H4 (cell line): Measurements from ENCODE around the gene TSPAN11. TPM values are rescaled to one million over a fixed set of nuclear protein-coding genes. Genes with fewer than 3 reads are reported as not detected.
"Not testable (repeated sequence)": the region's sequence is repeated elsewhere in the genome, so short reads cannot be mapped to it uniquely, and the experiment has no call there.

ENCODE experiments used
- DNase-seq: peaks from one replicate; pipeline ENCODE4 v3.0.0-alpha.2; 2015; ENCODE audit warnings: low spot score
- total RNA-seq: library from RNA; depleted of rRNA; stranded (reverse); fragments of >200 nt; shearing (Covaris generic); gene quantifications from 2 replicates; pipeline ENCODE4 v1.2.3, GENCODE V29; 2014

The TSPAN11 gene
- total RNA-seq, 1 experiment from 2014 or later: 0.70 TPM

GRCh38 chr12:31019561-31019960 is 93.0 kb downstream of the TSPAN11 start:
- no peak for DNase-seq

GRCh38 chr12:31019976-31020375 is 93.4 kb downstream of the TSPAN11 start:
- DNase-seq: no peak

DNA sequence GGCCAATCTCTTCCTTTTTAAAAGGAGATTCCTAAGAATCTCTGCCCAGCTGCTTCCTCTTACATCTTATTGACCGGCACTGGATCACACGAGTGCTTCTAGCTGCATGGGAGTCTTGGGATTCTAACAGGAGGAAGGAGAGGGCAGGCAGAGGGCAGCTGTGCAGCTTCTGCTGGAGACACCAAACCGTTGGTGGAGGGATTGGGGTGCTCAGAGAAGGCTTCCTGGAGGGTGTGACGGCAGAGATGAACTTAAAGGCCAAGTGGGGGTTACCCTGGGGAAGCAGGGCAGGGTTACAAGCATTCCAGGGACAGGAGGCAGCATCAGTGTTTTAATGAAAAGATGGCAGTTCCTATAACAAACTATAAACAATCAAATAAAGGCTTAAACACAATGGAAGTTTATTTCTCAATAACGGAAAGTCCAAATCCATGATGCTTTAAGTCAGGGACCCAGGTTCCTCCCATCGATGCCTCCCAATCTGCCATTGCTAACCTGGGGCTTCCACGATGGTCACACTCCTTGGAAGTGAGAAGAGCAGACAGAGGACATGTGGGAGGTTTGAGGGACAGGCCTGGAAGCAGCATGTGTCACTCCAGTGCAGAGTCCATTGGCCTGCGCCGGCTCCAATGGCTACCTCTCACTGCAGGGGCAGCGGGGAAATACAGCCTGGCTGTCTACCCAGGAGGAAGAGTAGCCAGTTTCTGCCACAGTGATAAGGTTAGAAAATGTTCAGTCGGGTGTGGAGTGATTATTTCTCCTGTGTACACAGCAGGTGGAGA is 94.0 kb downstream of the TSPAN11 start:
- DNase-seq: no peak

GRCh38 chr12:31021181-31021580 is 94.6 kb downstream of the TSPAN11 start:
- DNase-seq: no peak

DNA sequence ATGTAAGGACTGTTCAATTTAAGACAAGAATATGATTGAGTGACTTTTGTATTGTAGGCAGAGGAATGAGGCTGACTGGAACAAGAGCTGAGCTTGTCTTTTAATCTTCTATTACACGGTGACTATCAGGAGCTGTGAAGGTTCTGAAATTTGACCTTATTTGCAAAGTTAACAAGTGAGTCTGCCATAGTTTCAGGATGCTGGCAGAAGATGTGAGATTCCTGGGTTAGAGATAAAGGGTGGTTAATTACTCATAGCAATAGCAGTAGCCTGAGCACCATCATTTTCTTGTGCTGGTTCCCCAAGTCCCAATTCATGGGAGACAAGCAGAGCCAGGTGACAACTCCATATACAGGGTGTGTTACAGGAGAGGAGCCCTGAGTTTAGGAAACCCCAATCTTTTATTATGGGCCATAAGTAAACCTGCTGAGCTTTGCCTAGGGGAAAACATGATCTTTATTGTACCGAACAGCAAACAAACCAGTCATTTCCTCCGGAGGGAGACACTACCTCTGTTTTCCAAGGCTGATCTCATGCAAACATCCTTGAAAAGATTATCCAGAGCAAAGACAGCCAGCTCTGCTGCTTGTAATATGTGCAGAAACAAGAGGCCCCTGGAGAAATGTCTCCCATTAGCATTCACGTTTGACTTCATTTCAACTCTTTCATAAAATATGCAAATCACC is 95.4 kb downstream of the TSPAN11 start:
- DNase-seq: no peak

DNA sequence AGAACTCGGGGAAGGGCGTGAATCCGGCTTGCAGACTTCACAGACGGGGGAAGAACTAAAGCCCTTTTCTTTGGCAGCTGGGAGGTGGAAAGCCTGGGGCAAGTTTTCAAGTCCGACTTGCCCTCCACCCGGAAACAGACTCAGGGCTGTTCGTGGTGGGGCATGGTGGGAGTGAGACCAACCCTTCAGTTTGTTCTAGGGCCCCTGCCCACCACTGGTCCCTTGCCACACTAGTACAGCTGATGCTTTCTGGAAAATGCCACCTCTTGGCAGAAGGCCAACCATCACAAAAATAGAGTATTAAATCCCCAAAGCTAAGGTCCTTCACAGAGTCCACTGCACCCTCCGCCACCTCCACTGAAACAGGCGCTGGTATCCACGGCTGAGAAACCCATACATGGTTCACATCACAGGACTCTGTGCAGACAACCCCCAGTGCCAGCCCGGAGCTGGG is 96.8 kb downstream of the TSPAN11 start:
- no peak for DNase-seq

- no peak for DNase-seq
Observed at GRCh38 chr12:31026202-31026601, 99.7 kb downstream of the TSPAN11 start.

GRCh38 chr12:31027006-31027405 is 100.5 kb downstream of the TSPAN11 start:
- not testable (repeated sequence) for DNase-seq

DNA sequence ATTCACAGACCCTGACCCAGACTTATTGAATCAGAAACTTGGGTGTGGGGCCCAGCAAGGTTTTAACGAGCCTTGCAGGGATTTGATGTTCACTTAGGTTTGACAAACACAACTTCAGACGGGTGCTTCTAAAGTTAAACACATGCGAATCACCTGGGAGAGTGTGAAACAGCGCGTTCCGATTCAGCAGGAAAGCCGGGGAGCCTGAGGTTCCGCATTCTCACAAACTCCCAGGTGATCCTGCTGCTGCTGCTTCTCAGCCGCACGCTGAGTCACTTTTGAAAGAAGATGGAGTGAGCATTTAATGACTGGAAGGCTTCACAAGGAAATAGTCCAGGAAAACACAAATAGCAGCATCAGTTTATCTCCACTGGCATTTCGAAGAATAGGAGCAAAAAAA is 102.9 kb downstream of the TSPAN11 start:
- DNase-seq: no peak

- DNase-seq: no peak
Observed at GRCh38 chr12:31029916-31030562, 103.5 kb downstream of the TSPAN11 start.

GRCh38 chr12:31031951-31032335 is 105.4 kb downstream of the TSPAN11 start:
- no peak for DNase-seq

- no peak for DNase-seq
Observed at GRCh38 chr12:31033146-31033545, 106.6 kb downstream of the TSPAN11 start.

DNA sequence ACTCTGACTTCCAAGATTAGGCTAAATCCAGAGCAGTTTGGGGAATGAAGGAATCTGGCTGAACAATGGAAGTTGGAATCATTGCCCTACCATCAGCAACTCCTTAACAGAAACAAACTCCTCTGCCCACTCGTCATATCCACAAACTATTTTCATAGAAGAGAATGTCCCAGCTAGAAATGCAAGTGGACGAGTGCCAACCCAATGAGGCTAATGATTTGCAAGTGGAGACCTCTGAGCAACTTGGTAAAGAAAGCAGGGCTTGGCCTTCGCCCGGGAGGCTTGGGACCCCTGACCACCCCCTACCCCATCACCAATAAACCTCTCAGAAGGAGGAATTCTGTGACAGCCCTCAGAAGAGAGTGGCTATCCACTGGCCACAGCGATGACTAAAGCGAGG is 107.1 kb downstream of the TSPAN11 start:
- DNase-seq: no peak

- DNase-seq: no peak
Observed at GRCh38 chr12:31034372-31034771, 107.8 kb downstream of the TSPAN11 start.

- no peak for DNase-seq
Observed at GRCh38 chr12:31035226-31035625, 108.7 kb downstream of the TSPAN11 start.

GRCh38 chr12:31035967-31036665 is 109.6 kb downstream of the TSPAN11 start:
- DNase-seq: no peak

- no peak for DNase-seq
Observed at GRCh38 chr12:31037028-31037427, 110.5 kb downstream of the TSPAN11 start.

DNA sequence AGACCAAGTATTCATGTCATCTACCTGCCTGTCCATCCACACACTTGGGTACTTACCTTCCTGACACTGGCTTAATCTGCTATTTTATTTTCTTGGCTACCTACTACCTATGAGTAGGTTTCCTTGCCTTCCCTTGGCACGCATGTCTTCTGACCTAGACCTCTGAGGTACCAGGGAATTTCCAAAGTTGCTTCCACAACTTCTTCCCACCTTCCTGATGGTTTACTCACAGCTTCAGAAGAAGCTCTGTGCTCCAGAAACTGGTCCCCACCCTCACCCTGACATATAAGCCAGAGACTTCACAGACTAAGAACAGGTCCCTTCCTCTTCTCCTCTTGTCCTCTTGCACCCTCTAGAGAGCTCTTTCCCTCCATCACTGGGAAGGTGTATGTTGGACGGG is 111.4 kb downstream of the TSPAN11 start:
- DNase-seq: no peak

DNA sequence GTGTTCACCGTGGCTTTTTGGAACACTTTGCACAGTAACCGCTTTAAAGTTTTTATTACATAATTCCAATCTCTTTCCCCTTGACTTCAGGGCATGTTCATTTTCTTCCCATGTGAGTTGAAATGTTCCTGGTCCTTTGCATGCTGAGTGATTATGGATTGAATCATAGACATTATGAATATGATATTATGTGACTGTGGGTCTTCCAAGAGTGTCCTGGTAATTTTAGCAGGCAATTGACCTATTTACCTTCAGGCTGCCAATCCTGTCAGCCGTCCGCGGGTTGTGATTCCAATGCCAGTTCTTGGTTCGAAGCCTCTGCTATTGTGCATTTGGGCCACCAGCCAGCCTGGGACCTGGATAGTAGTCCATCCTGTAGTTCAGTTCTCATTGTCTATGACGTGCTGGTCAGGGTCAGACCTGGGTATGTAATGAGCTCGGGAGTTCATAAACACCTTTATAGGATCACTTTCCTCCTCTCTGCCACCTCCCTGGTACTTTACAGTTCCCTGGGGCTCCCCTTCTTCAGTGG is 114.6 kb downstream of the TSPAN11 start:
- no peak for DNase-seq
